HepG2 (cell line): ENCODE data around the gene EPN3. TPM values are rescaled to one million over a fixed set of nuclear protein-coding genes. Genes with fewer than 3 reads are reported as not detected.
A peak's percentile ranks its signal among the peaks of the same experiment; 100 is the strongest.

ENCODE experiments used
- CC2D1A ChIP-seq: sonication (generic); formaldehyde crosslinking; IDR thresholded peaks from 2 replicates; pipeline ENCODE4 v1.8.1; 2023; ENCODE audit warnings: mild to moderate bottlenecking, missing genetic modification reagents
- CHD2 ChIP-seq: IDR thresholded peaks from 2 replicates; pipeline ENCODE4 v1.6.1; 2011; ENCODE audit warnings: low read depth, low read length, improper control_type of control experiment
- KDM5B ChIP-seq: sonication (generic); formaldehyde crosslinking; IDR thresholded peaks from 2 replicates; pipeline ENCODE4 v1.4.0; 2020; ENCODE audit warnings: missing genetic modification reagents, mild to moderate bottlenecking, borderline replicate concordance
- KLF11 ChIP-seq: IDR thresholded peaks from 2 replicates; pipeline ENCODE4 v1.6.1; 2016; ENCODE audit warnings: missing compliant biosample characterization
- MED8 ChIP-seq: sonication (generic); formaldehyde crosslinking; IDR thresholded peaks from 2 replicates; pipeline ENCODE4 v1.8.1; 2023; ENCODE audit warnings: mild to moderate bottlenecking, missing genetic modification reagents; ENCODE audit not compliant: insufficient replicate concordance
- MTA3 ChIP-seq: sonication (generic); formaldehyde crosslinking; IDR thresholded peaks from 2 replicates; pipeline ENCODE4 v1.4.0; 2020; ENCODE audit warnings: missing genetic modification reagents
- NR2F6 ChIP-seq, 2 experiments: IDR thresholded peaks; 2 replicates each; pipeline ENCODE4 v1.6.1; 2016; ENCODE audit warnings: antibody characterized with exemption in 1 of 2, mild to moderate bottlenecking in 1 of 2
- RCOR2 ChIP-seq: IDR thresholded peaks from 2 replicates; pipeline ENCODE4 v1.6.1; 2016; ENCODE audit warnings: missing biosample characterization, missing genetic modification reagents
- RELA ChIP-seq: sonication (generic); formaldehyde crosslinking; IDR thresholded peaks from 2 replicates; pipeline ENCODE4 v1.4.0; 2020; ENCODE audit warnings: missing genetic modification reagents
- RXRA ChIP-seq: sonication (generic); formaldehyde crosslinking; IDR thresholded peaks from 2 replicates; pipeline ENCODE4 v1.5.1; 2020; ENCODE audit warnings: missing genetic modification reagents
- ZKSCAN1 ChIP-seq: fragments of 150-350 bp; IDR thresholded peaks from 2 replicates; pipeline ENCODE4 v1.6.1; 2014; ENCODE audit warnings: low read length
- ZKSCAN8 ChIP-seq: IDR thresholded peaks from 2 replicates; pipeline ENCODE4 v1.6.1; 2016; ENCODE audit warnings: borderline replicate concordance, missing genetic modification reagents, missing compliant biosample characterization
- ZNF256 ChIP-seq: sonication (generic); formaldehyde crosslinking; conservative IDR thresholded peaks from 2 replicates; pipeline ENCODE4 v1.4.0; 2020; ENCODE audit warnings: missing genetic modification reagents
- ZNF30 ChIP-seq: sonication (generic); formaldehyde crosslinking; IDR thresholded peaks from 2 replicates; pipeline ENCODE4 v1.5.0; 2020; ENCODE audit warnings: mild to moderate bottlenecking, missing genetic modification reagents
- ZNF546 ChIP-seq: sonication (generic); formaldehyde crosslinking; conservative IDR thresholded peaks from 2 replicates; pipeline ENCODE4 v1.8.1; 2023; ENCODE audit warnings: mild to moderate bottlenecking, missing genetic modification reagents
- ZNF773 ChIP-seq: sonication (generic); formaldehyde crosslinking; IDR thresholded peaks from 2 replicates; pipeline ENCODE4 v1.4.0; 2020; ENCODE audit warnings: missing genetic modification reagents, borderline replicate concordance
- ZSCAN29 ChIP-seq: sonication (generic); formaldehyde crosslinking; conservative IDR thresholded peaks from 2 replicates; pipeline ENCODE4 v1.4.0; 2020; ENCODE audit warnings: mild to moderate bottlenecking, missing genetic modification reagents
- polyA plus RNA-seq, 8 experiments: library from polyadenylated mRNA; depleted of rRNA in 3 of 8; stranded (reverse) in 7 of 8; unstranded in 1 of 8; fragments of >200 nt; fragmentation: Illumina TruSeq in 4 of 8; extraction: Trizol in 4 of 8; gene quantifications; 2 replicates each; pipeline versions ENCODE4 v1.2.1 to v1.2.3, GENCODE V29; 2011 to 2016; ENCODE audit warnings: low read depth in 4 of 8, missing spikeins in 1 of 8, mixed read lengths in 1 of 8; ENCODE audit not compliant: insufficient read depth in 1 of 8
- total RNA-seq, 5 experiments: library from RNA; depleted of rRNA; stranded (reverse); fragments of >200 nt; fragmentation: Illumina TruSeq; extraction: Trizol; gene quantifications; 2 replicates each; pipeline ENCODE4 v1.2.3, GENCODE V29; 2016; ENCODE audit warnings: low read depth in 1 of 5
- TF ChIP-seq, protein P1 (sequence below): sonication (generic); formaldehyde crosslinking; IDR thresholded peaks from 2 replicates; pipeline ENCODE4 v1.4.0; 2020; ENCODE audit warnings: missing genetic modification reagents, borderline replicate concordance
- TF ChIP-seq, protein P2 (sequence below): sonication (generic); formaldehyde crosslinking; IDR thresholded peaks from 2 replicates; pipeline ENCODE4 v1.4.0; 2020; ENCODE audit warnings: missing genetic modification reagents

EPN3 gene
- total and polyA plus RNA-seq, 2 of the 13 experiments (the other 11 are each of a cell fraction or from before 2014, with no cell fraction given), result 0.11 to 0.95 TPM

DNA sequence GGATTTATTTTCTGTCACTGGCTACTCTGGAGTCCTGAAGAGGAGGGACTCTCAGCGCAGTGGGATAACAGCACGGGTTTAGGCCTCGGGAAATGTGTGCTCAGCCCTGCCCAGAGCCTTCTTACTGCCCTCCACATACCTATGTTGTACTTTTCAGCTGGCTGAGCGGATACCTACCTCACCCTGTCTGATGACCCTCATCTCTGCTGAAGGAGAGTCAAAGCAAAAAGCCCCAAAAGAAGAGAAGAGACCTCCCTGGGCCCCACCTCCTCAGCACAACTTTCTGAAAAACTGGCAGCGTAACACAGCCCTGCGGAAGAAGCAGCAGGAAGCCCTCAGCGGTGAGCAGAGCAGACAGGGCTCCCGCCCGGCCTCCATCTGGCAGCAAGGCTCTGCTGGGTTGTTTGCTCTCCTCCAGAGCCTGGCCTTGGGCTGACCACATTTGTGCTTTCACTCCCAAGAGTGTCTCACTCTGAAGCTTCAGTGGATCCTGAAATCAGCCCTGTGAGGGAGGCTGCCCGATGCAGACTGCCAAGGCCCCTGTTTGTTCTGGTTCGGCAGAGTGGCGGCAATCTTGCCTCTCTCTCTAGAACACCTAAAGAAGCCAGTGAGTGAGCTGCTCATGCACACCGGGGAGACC is 14.0 kb upstream of the EPN3 start (continued):
- TF ChIP-seq CC2D1A (0 out of 2 replicates have a peak, but pooled peaks have one; percentile 24), ZNF256 (CRISPR knock-in tag) (no peak), MTA3 (no peak), RCOR2 (no peak), ZKSCAN1 (no peak), ZNF546 (peak; percentile 84; the same call in 1 of the 2 replicates), ZNF30 (no peak), MED8 (CRISPR knock-in tag) (no peak), KDM5B (CRISPR knock-in tag) (no peak), NR2F6 (IDR thresholded peaks at IDR 0.05) (no peak), NR2F6 (CRISPR knock-in tag; IDR thresholded peaks at IDR 0.05) (no peak), ZKSCAN8 (CRISPR knock-in tag) (0 out of 2 replicates have a peak, but pooled peaks have one; percentile 30), RELA (CRISPR knock-in tag) (no peak), KLF11 (CRISPR knock-in tag) (no peak), CHD2 (no peak), RXRA (CRISPR knock-in tag) (peak; percentile 28; the same call in 1 of the 2 replicates), ZSCAN29 (CRISPR knock-in tag) (no peak), ZNF773 (no peak)
- TF ChIP-seq, protein P1, sequence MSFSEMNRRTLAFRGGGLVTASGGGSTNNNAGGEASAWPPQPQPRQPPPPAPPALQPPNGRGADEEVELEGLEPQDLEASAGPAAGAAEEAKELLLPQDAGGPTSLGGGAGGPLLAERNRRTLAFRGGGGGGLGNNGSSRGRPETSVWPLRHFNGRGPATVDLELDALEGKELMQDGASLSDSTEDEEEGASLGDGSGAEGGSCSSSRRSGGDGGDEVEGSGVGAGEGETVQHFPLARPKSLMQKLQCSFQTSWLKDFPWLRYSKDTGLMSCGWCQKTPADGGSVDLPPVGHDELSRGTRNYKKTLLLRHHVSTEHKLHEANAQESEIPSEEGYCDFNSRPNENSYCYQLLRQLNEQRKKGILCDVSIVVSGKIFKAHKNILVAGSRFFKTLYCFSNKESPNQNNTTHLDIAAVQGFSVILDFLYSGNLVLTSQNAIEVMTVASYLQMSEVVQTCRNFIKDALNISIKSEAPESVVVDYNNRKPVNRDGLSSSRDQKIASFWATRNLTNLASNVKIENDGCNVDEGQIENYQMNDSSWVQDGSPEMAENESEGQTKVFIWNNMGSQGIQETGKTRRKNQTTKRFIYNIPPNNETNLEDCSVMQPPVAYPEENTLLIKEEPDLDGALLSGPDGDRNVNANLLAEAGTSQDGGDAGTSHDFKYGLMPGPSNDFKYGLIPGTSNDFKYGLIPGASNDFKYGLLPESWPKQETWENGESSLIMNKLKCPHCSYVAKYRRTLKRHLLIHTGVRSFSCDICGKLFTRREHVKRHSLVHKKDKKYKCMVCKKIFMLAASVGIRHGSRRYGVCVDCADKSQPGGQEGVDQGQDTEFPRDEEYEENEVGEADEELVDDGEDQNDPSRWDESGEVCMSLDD, result no peak
- TF ChIP-seq, protein P2, sequence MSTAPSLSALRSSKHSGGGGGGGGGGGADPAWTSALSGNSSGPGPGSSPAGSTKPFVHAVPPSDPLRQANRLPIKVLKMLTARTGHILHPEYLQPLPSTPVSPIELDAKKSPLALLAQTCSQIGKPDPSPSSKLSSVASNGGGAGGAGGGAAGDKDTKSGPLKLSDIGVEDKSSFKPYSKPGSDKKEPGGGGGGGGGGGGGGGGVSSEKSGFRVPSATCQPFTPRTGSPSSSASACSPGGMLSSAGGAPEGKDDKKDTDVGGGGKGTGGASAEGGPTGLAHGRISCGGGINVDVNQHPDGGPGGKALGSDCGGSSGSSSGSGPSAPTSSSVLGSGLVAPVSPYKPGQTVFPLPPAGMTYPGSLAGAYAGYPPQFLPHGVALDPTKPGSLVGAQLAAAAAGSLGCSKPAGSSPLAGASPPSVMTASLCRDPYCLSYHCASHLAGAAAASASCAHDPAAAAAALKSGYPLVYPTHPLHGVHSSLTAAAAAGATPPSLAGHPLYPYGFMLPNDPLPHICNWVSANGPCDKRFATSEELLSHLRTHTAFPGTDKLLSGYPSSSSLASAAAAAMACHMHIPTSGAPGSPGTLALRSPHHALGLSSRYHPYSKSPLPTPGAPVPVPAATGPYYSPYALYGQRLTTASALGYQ (CRISPR knock-in tag), result no peak
